Measurements from ENCODE around the gene ATP10A. TPM values are rescaled to one million over a fixed set of nuclear protein-coding genes. Genes with fewer than 3 reads are reported as not detected.
"Not testable (repeated sequence)": the region's sequence is repeated elsewhere in the genome, so short reads cannot be mapped to it uniquely, and the experiment has no call there.

Gene ATP10A
- total RNA-seq, 1 experiment from 2014 or later = 1.3 TPM

DNA sequence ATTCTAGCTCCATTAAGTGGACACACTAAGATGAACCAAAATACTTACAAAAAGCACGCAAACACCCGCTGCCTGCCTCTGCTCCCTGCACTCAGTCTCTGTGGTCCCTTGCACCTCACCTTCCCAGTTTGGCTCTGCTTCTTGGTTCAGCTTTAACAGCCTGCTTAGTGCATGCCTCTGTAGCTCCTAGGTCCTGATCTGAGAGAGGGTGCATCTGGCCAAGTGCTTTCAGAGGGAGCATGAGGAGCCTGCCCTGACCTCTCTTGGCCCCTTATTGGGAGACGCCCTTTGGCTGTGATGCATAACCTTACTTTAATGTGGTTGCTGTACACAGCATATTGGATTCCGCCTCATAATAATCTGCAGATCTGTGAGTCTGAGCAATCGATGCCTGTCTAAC is 21.2 kb upstream of the ATP10A start:
- DNase-seq (ENCODE audit: low spot score) = no peak

DNA sequence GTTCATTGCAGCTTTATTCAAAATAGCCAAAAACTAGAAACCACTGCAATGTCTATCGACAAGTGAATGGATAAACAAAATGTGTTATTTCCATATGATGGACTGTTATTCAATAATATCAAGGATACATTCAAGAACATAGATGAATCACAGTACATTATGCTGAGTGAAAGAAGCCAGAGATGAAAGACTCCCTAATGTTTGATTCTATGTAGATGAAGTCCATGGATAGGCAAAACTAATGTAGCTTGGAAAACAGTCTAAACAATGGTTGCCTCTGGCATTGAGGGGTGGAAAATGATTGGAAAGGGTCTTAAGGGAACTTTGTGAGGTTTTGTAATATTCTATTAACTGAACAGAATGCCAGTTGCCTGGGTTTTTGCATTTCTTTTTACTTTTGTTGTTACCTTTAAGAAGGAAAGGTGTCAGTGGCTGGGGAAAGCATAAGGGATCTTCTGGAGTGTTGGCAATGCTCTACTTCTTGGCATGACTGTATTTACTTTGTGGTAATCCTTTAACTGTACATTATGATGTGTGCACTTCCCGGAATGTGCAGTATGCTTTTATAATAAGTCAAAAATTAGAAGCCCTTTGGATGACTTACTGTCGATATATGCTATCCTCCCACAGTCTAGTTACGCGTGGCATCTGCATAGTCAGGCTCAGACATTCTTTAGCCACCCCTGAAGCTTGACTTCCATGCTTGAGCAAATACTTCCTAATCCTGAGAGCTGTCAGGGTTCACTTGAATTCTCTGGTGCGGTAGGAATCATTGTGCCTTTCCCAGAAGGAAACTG is 20.5 kb upstream of the ATP10A start:
- DNase-seq (ENCODE audit: low spot score) = no peak

DNA sequence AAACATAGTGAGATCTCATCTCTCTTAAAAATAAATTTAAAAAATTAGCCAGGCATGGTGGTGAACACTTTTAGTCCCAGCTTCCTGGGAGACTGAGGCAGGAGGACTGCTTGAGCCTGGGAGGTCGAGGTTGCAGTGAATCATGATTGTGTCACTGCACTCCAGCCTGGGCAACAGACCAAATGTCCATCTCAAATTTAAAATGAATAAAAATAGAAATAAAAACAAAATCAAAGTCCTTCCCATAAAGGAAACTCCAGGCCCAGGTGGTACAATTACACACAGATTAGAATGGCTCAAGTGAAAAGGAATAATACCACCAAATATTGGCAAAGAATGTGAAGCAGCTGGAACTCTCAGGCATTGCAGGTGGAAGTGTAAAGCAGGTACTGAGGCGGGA is 19.3 kb upstream of the ATP10A start:
- no peak for DNase-seq (ENCODE audit: low spot score)

DNA sequence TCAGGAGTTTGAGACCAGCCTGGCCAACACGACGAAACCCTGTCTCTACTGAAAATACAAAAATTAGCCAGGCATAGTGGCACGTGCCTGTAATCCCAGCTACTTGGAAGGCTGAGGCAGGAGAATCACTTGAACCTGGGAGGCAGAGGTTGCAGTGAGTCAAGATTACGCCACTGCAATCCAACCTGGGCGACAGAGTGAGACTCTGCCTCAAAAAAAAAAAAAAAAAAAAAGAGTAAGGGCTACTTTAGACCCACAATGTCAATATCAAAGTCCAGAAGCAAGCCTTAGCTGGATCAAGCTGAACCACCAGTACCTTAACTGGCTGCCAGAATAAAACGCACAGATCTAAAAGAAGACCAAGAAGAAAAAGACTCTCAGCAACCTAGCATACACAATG is 17.8 kb upstream of the ATP10A start:
- not testable (repeated sequence) for DNase-seq (ENCODE audit: low spot score)

DNA sequence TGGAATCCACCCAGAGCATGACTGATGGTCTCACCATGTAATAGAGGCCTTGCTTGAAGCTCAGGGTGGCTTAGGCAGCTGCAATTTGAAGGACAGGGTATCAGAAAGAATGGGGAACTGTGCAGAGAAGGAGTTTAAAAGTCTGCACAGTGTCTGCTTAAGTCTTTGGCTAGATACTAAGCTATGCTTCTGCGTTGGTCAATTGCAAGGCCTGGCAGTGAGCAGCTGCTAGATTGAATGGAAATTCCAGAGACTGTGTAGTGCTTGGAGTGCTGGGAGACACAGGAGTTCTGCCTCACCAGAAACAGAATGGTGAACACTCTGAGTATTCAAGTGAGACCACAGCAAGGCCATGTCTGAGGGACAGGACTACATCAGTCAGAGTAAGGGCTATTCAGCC is 17.3 kb upstream of the ATP10A start:
- no peak for DNase-seq (ENCODE audit: low spot score)

DNA sequence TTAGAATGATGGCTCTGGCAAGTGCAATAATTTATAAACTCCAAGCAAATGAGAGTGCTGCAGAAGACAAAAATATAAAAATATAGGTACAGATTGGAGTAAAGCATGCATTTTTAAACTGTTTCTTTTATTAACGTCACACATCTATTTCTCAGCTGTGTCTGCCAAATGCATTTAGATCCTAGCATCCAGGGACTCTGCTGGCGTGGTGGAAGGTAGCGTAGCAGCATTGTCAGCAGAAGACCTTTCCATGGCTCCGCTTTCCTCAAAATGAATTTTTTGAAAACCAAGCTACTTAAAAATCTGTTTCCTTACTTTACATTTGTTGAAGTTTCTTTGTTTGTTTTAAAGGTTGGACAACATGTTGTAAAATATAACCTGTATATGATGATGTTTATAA is 16.3 kb upstream of the ATP10A start:
- DNase-seq (ENCODE audit: low spot score) = no peak

DNA sequence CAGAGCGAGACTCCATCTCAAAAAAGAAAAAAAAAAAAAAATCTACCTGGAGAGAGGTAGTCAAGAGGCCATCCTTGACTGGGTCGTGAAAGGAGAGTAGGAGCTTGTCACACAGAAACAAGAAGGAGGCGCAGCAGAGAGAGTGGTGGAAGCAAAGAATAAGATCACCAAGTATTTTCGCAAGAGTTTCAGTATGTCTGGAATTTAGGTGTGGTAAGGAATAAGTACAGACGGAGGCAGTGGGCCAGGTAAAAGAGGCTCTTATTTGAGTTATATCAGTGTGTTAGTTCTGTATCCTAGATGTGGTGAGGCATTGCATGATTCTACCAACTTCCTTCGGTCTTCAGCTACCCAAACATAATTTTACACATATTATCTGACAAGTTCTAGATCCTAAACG is 14.6 kb upstream of the ATP10A start:
- DNase-seq (ENCODE audit: low spot score) = no peak

DNA sequence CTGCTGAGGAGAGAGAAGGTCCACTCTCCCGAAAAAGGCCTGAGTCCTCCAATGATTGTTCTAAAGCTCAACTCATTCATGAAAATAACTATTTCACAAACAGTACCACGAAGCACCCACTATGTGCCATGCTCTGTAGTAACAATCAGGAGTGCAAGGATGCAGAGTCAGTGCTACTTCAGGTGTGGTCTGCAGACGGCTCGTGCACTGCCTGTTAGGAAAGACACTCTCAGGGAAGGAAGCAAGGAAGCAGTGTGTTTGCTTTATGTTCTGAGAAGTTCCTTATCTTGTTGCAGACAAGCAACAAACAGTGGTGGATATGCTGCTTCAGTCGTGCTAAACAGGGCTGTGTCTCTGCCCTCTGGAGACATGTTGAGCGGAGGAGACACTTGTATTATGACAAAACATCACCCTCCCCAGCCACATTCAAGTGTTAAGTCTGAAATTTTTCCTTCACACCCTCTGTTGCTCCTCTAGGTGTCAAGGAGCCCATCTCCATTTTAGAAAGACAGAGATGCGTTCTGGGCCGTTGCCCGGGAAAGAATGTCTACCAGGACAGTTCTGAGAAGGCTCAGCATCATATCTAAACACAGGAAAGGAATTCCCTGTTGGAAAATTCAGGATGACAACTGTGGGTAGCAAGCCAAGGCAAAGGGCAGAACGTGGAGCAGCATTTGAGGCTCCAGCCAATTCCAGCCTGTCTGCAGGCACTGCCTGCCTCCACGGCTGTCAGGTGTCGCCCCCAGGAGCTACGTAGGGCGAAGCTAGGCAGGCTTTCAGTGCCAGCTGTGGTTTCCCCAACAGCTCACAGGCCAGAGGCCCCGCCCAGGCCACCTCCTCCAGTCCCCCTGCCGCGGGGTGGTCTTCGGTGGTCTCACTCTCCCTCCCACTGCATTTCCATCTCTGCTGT is 13.4 kb upstream of the ATP10A start:
- no peak for DNase-seq (ENCODE audit: low spot score)

DNA sequence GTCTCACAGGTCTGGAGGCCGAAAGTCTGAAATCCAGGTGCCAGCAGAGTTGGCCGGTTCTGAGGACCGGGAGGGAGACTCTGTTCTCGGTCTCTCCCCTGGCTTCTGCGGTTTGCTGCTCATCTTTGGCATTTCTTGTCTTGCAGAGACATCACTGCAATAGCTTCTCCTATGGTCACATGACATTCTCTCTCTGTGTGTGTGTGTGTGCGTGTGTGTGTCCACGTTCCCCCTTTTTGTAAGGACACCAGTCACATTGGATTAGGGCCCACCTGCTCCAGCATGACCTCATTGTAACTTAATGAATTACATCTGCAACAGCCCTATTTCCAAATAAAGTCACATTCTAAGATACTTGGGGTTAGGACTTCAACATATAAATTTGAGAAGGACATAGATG is 12.4 kb upstream of the ATP10A start:
- no peak for DNase-seq (ENCODE audit: low spot score)

DNA sequence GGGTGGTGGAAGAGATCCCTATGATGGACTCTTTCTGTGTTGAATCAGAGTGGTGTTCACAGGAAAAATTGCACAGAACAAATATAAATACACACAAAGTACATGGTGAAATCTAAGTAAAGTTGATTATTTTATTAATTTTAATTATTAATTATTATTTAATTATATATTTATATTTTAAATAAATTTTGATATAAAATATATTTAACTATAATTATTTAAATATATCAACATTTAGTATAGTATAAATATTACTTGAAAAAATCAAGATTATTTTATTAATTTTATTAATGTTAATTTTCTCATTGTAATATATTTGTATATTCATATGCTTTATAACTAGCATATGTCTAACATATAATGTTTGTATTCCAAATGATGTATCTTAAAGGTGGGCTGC is 11.3 kb upstream of the ATP10A start:
- no peak for DNase-seq (ENCODE audit: low spot score)

DNA sequence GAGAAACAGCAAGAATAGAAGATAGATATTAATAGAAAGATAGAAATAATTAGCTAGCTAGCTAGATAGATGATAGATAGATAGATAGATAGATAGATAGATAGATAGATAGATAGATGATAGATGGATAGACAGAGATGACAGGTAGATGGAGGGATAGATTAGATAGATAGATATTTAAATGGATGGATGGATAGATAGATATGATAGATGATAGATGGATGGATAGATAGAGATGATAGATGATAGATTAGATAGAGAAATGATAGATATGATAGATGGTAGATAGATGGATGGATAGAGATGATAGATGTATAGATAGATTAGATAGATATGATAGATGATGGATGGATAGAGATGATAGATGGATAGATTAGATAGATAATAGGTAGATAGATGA is 8.3 kb upstream of the ATP10A start:
- no peak for DNase-seq (ENCODE audit: low spot score)

DNA sequence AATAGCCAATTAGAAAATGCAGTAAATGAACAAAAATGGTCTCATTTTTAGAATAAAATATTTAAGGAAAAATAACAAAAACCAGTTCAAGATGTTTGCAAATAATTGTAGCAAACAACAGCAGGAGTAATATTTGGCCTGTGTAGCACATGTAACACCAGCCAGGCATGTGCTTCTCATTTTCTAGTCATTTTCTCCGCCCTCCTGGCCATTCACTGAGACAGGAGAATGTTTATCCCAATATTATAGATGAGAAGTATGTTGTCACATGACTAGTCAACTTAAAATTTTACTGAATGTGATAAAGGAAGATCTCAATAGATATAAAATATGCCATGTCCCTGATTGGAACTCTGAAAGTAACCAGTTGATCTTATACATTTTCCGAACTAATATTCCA is 7.8 kb upstream of the ATP10A start:
- DNase-seq (ENCODE audit: low spot score) = no peak

DNA sequence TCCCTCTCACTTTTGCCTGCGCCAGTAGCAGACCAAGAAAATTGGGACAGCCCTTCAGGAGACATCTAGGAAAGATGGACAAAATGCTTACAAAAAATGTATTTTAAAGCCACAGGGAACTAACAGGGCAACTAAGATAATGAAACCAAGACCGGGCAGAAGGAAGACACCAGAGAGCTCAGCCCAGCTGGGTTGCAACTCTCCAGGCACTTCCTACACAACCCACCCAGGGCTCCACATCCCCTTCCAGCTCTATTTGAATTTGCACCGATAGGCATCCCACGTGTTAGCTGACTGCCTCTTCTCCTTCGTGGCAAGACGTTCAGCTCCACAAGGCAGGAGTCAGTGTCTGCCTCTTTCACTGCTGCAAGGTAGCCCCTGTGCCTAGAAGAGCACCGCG is 6.6 kb upstream of the ATP10A start:
- no peak for DNase-seq (ENCODE audit: low spot score)

DNA sequence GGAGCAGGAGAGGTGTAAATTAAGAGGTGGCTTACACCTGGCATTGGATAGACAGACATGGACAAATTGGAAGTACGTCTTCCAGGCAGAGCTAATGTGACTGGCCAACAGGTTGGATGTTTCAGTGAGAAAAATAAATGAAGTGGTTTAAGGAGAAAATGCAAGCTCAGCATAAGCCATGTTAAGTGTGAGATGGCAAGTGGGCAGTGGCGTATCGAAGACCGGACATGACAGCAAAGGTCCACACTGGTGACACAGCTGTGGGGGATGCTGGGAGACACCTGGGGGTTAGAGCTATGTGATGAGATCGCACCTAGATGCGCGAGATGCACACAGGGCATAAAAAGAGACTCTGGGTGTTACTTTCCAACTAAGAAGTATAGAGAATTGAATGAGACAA is 3.7 kb upstream of the ATP10A start:
- DNase-seq (ENCODE audit: low spot score) = no peak

DNA sequence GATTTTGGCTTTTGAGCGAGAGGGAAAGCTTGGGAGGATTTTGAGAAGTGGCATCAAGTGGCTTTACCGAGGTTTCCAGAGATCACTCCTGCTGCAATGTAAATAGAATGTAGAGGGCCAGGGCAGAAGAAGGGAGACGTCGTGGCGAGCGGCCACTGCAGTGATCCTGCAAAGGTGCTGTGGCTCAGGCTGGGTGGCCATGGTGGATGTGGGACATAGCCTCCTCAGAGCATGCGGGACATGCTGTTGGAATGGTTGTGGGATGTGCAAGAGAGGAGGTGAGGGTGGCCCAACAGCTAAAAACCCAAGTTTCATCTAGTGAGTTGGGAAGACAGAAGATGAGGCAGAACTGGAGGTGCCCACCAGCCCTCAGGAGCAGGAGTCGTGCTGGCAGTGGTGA is 3.1 kb upstream of the ATP10A start:
- no peak for DNase-seq (ENCODE audit: low spot score)

DNA sequence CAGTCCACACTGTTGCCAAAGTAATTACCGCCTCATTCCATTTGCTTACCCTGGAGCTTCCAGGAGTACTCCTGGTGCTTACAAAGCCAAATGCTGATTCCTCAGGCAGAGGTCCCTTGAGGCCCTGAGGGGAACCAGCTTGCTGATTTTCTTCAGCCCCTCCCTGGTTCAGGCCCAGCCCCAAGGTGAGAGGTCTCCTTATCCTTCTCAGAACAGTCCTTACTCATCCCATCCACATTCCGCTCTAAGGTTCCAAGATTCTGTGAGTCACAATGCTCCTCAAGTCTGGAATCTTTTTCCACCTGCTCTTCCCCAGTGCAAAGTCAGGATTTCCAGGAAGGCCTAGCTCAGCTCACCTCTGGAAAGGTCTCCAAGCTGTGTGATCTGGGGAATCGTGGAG is 1.8 kb upstream of the ATP10A start:
- DNase-seq (ENCODE audit: low spot score) = no peak

DNA sequence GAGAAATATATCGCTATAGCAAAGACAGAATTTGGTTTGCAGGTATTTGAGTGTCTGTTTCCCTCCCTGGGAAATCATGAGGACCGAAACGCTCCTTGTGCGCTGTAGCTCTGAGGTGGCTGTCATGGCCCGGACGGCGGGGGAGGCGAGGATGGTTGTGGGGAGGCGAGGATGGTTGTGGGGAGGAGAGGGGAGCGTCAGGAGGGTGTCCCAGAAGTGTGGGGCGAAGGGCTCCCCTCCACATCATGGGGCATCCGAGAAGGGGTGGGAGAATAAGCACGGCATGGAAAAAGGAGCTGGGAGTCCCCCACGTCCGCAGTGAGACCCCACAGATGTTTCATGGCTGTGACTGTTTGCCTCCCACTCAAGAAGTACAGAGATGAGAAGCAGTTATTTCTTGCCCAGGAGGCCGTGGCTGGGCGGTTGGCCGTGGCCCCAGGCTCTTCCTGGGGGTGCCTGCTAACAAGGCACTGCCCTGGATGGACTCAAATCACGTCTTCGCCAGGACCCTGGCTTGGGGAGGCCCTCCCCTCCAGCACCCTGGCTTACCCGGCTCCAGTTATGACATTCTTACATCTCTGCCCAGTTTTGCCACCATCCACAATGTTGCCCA is 947 bp upstream of the ATP10A start:
- no peak for DNase-seq (ENCODE audit: low spot score)

DNA sequence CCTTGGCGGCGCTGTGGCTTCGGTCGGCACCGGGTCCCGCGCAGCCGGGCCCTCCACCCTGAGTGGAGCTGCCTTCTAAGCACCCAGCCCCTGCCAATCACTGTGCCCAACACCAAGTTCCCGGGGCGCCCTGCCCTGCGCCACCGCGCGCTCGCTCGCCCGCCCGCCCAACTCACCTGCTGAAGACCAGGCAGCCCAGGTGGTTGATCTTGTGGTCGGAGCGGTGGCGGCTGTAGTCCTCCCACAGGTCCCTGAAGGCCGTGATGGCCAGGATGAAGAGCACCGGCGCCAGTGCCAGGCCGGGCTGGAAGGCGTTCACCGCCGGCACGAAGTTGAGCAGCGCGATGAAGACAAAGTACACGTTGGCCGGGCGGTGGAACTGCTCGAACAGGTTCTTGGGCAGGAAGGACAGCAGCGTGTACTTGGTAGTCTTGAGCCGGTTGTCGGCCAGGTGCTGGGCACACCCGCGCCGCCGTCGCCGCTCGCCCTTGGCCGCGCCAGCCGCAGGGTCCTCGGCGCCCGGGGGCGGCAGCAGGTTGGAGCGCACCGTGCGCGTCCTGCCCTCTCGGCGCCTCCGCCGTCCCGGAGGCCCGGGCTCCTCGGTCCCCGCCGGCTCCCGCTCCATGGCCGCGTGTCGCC is 536 bp downstream of the ATP10A start:
- no peak for DNase-seq (ENCODE audit: low spot score)

DNA sequence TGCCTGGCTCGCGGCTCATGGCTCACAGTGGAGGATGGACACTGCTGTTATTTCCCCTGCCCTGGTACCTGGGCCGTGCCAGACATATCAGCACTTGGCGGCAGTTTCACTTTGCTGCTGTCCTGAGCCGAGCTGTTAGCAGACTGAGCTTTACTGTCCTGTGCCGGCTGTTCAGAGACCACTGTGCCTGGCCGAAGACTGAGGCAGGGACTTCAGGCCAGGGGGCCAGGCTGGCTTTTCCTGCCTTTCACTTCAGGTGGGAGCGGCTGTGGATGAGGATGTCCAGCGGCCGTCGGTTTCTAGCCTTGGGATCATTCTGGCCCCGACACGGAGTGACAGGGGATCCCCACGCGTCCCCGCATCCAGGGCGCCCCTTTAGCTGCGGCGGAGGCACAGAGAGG is 1.1 kb downstream of the ATP10A start:
- DNase-seq (ENCODE audit: low spot score) = no peak

DNA sequence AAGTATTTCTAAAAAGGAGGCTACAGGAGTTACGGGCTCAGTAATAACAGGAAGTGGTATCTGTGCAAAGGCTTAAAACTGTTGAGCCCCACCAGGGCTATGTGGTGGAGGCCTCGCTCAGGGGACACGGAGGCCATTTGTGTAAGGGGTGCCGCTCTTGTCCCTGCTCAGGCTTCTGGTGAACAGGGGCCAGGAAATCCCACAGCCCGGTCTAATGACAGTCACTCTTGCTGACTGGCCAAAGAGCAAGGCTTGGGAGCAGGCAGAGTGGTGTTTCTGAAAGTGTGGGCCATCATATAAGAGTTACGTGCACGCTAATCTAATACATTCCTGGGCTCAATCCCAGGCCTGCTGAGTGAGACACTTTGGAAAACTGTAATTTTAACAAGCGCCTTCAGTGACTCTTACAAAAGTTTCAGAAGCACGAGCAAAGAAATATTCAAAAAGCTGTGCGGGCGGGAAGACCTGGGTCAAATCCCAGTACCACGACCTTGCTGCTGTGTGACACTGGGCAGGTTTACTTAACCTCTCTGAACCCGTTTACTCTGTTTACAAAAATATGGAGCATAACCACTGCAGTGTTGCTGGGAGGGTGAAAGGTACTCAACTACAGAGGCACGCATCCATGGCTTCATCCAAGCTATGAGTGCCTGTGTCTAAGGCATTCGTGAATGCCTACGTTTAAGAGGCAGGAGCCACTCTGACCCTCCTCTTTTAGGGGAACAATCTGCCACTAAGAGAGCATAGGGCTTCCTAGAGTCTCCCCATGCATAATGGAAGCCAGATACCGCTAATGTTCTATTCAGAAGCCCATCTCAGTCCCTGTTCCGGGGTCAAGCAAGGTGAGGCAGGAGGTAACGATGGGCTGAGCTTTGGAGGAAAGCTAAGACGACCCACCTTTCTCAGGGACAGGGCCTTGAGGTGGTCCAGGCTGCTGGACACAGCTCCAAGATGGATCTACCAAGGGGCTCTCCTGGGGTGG is 2.0 kb downstream of the ATP10A start:
- no peak for DNase-seq (ENCODE audit: low spot score)

Data from H4 (cell line).